Measurements from ENCODE around the gene TNPO3.

DNA sequence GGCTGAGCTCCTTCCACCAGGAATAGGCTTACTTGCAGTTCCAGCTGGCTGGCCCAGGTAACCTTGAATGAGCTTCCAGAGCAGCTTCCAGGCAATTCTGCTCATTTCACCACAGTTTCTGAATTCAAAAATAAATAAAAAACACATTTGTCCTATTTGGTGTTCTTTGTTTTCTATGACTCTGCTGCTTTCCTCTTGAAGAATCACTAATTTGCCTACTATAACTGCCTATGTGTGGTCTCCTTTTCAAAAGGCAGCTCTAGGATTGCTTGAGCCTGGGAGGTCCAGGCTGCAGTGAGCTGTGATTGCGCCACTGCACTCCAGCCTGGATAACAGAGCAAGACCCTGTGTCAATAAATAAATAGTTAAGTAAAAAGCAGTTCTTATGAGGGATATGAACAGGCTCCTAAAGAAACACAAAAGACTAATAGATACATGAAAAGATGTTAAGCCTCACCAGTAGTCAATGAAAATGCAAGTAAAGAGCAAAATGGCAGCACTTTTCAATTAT lies 19.5 kb upstream of the TNPO3 start:
- TF ChIP-seq, protein P1, sequence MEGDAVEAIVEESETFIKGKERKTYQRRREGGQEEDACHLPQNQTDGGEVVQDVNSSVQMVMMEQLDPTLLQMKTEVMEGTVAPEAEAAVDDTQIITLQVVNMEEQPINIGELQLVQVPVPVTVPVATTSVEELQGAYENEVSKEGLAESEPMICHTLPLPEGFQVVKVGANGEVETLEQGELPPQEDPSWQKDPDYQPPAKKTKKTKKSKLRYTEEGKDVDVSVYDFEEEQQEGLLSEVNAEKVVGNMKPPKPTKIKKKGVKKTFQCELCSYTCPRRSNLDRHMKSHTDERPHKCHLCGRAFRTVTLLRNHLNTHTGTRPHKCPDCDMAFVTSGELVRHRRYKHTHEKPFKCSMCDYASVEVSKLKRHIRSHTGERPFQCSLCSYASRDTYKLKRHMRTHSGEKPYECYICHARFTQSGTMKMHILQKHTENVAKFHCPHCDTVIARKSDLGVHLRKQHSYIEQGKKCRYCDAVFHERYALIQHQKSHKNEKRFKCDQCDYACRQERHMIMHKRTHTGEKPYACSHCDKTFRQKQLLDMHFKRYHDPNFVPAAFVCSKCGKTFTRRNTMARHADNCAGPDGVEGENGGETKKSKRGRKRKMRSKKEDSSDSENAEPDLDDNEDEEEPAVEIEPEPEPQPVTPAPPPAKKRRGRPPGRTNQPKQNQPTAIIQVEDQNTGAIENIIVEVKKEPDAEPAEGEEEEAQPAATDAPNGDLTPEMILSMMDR (IDR thresholded peaks at IDR 0.05): no peak
- TF ChIP-seq POLR2AphosphoS5 (IDR thresholded peaks at IDR 0.05) (no peak), POLR2A (IDR thresholded peaks at IDR 0.05) (no peak), EP300 (IDR thresholded peaks at IDR 0.05) (no peak)

All from upper lobe of left lung (tissue), 4 donors.